Activated CD8-positive, alpha-beta memory T cell treated with anti-CD3 and anti-CD28 coated beads for 36 hours (primary cell): Measurements from ENCODE around the gene ACAA2. TPM values are rescaled to one million over a fixed set of nuclear protein-coding genes. Genes with fewer than 3 reads are reported as not detected.
"Not testable (repeated sequence)": the region's sequence is repeated elsewhere in the genome, so short reads cannot be mapped to it uniquely, and the experiment has no call there.

Experiments used
- CTCF ChIA-PET: fragments of 350-600 bp; sonication (Branson Sonifier 250); formaldehyde crosslinking; loops from one replicate; lab custom pipeline; 2021; ENCODE audit warnings: antibody characterized with exemption; lab: Charles Lee
- POLR2A ChIA-PET: fragments of 350-600 bp; sonication (Branson Sonifier 250); formaldehyde crosslinking; loops from one replicate; lab custom pipeline; 2021; ENCODE audit warnings: antibody characterized with exemption; lab: Charles Lee
- total RNA-seq, 2 experiments: library from RNA; stranded (reverse); gene quantifications; one replicate each; pipeline ENCODE4 v1.2.3, GENCODE V29; 2021

The ACAA2 gene
- total RNA-seq, 2 experiments from 2014 or later: 79.9 to 80.3 TPM

GRCh38 chr18:49846718-49847470 is 33.6 kb upstream of the ACAA2 start:
- ChIA-PET POLR2A (no interaction called here), CTCF (interaction anchor here (0.5 to 1.3 kb wide), 2 partner anchors 12 to 32 kb away, joined by 3 to 4 read pairs; no protein-coding TSS in a partner anchor)

- ChIA-PET POLR2A (no interaction called here), CTCF (interaction anchor here (0.5 to 1.3 kb wide), 2 partner anchors 12 to 32 kb away, joined by 3 to 4 read pairs; no protein-coding TSS in a partner anchor)
Measured at GRCh38 chr18:49846361-49846662, 33.0 kb upstream of the ACAA2 start.

DNA sequence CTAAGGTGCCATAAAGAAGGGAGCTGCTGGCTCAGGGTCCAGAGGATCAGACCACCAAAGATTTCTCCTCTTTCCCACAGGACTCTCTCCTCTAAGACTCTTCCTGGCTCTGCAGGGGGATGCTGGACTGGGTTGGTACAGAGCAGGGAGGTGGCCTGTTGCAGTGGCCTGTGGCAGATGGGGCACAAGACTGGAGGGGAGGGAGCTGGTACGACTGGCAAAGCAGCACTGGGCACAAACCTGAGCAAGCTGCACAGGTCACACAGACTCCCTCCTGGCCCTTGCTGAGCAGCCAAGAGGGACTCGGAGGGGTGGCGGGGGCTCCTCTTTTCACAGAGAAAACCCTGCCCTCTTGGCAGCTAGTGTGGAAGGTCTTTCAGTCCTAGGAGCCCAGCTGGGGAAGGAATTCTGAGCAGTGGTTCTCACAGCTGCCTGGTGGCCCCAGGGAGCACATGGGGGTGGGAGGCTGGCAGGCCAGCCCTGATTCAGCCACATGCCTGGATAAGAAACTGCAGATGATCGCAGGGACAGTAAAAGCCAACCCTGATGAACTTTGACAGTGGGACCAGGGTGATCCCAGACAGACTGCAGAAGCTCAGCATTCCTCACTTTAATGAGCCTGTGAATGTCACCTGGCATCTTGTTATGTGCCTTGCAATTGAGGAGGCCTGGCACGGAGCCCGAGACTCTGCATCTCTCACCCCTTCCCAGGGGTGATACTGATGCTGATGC is 32.5 kb upstream of the ACAA2 start:
- CTCF ChIA-PET: interaction anchor here (1.3 kb wide), 1 partner anchor 13 kb away, joined by 4 read pairs; no protein-coding TSS in a partner anchor

GRCh38 chr18:49844903-49845302 is 31.6 kb upstream of the ACAA2 start:
- ChIA-PET POLR2A (interaction anchor here (0.7 kb wide), 1 partner anchor 378 kb away, joined by 4 read pairs; no protein-coding TSS in a partner anchor), CTCF (no interaction called here)

More for the DNA sequence above, 32.5 kb upstream of the ACAA2 start:
- POLR2A ChIA-PET: interaction anchor here (0.7 kb wide), 1 partner anchor 379 kb away, joined by 4 read pairs; no protein-coding TSS in a partner anchor

DNA sequence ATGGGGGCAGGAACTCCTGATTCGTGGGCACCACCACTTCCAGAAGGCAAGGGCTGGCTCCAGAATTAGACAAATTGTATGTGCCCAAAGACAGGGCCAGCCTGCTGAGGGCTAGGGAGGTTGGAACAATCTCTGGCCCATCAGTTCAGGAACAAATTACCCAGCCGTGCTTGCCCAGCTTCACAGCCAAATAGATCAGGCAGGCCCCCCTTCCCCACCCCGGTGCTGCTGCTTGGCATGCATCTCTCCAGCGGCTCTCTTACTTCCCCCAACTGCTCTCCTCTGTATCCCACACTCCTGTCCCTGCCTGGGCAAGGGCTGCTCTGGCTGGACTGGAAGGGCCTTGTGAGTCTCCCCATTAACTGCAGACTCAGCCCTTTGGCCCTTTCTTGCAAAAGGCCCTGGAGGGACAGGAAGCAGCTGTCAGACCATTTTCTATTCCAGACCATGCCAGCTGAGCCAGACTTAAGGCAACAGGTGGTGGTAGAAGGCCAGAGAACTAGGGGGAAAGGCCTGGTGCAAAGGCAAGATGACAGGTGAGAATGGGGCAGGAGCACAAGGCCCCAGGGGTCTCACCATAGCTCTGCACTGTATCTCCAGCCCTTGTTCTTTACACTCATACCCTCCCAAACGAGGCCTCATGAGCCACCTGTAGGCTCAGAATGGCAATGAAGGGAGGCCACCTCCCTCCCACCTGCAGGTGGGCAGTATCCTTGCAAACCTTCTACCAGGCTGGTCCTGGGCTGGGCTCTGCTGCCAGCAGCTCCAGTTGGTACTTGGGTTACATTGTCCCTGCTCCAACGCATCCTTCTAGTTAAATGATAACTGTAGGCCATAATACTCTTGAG is 30.7 kb upstream of the ACAA2 start:
- CTCF ChIA-PET: no interaction called here
- POLR2A ChIA-PET: no interaction called here

DNA sequence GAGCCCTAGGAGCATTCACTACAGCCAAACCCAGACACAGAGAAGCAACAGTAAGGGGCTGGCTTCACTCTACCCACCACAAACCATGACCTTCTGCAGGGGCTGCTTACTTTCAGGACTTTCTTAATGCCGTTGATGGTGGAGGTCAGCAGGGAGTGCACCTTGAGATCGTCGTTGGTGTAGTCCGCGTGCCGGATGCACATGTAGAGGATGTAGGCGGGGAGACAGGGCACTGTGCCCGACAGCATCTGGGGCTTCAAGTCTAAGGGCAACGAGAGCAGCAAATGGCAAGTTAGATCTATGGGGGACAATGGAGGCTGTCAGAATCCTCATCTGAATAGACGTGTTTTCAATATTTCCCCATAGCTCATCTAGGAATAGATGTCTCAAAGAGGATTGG is 29.8 kb upstream of the ACAA2 start:
- POLR2A ChIA-PET: no interaction called here
- CTCF ChIA-PET: no interaction called here

DNA sequence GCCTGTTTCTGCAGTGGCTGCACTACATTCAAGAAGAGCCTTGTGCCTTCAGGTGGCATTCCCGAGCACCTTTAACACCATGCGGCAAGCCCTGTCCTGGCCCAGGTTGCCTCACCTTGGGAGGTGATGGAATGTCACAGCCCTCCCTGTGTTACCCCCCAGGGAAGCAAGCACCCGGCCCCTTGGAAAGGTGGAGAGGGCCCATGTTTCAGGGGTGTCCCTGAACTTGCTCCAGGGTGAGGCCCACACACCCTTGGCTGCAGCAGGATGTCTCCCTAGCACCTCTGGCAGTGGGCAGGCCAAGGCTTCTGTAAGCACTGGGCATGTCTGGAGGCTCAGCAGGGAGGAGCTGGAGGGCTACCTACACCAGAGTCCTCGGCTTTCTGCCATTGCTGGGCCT is 29.3 kb upstream of the ACAA2 start:
- ChIA-PET CTCF (no interaction called here), POLR2A (no interaction called here)

DNA sequence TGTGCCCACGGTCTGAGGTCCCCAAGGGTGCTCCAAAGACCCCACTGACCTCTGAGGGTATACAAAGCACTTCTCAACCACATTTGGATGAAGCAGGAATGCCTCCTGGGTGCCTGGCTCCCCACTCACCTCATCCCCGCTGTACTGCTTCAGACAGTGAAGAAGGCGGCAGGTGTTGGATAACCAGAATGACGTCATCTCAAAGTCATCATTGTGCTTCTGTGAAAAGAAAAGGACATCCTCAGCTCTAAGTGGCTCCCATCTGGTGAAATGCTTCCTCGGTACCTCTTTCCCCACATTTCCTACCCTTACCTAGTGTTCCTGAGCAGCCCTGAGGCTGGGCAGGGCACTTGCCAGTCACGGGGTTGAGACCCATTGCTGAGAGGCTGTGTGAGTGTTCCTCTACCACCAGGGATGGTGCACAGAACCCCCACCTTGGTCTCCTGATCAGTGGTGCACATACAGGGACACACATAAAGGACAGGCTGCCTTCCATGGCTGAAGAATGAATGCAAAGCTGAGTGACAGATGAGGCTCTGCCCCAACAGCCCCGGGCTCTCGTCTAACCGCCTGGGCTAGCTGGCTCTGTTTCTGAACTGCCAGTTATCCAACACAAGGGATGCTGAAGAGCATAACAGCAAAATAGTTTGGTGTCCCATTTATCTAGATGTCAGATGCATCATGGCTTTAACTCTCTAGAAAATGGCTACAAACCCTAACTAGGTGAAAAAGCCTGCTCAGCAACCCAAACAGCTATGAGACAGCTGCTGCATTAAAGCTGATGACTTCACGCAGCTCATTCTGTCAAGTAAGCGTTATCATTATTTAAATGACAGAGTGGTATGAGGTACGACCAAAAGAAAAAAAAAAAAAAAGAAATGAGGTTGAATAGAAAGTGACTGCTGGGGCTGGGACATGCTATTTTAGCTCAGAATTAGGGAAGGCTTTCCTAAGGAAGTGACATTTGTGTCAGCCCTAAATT is 28.2 kb upstream of the ACAA2 start:
- CTCF ChIA-PET: interaction anchor here (1.2 kb wide), 1 partner anchor 17 kb away, joined by 3 read pairs; no protein-coding TSS in a partner anchor

GRCh38 chr18:49839012-49839411 is 25.7 kb upstream of the ACAA2 start:
- ChIA-PET POLR2A (no interaction called here), CTCF (no interaction called here)

More for the DNA sequence above, 28.2 kb upstream of the ACAA2 start:
- POLR2A ChIA-PET: no interaction called here

DNA sequence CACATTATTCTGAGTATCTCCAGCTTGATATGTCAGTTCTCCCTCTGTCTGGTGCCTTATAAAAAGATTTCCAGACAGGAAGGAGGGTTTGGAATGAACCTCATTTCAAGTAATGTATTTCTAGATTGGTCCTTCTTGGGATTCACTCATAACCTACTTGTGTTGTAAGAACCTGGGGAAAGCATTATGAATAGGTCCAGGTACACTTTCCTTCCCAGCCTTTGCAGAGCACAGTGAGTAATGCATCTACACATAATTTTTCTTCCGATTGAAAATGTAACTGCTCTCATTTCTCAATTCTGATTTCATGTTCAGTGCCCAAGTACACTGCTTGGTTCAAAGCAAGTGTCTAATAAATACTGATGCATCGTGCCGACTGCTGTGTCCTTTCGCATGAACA is 25.0 kb upstream of the ACAA2 start:
- CTCF ChIA-PET: interaction anchor here (1.1 kb wide), 1 partner anchor 20 kb away, joined by 3 read pairs; no protein-coding TSS in a partner anchor
- POLR2A ChIA-PET: no interaction called here

GRCh38 chr18:49837889-49838288 is 24.6 kb upstream of the ACAA2 start:
- CTCF ChIA-PET: interaction anchor here (1.1 kb wide), 1 partner anchor 20 kb away, joined by 3 read pairs; no protein-coding TSS in a partner anchor

DNA sequence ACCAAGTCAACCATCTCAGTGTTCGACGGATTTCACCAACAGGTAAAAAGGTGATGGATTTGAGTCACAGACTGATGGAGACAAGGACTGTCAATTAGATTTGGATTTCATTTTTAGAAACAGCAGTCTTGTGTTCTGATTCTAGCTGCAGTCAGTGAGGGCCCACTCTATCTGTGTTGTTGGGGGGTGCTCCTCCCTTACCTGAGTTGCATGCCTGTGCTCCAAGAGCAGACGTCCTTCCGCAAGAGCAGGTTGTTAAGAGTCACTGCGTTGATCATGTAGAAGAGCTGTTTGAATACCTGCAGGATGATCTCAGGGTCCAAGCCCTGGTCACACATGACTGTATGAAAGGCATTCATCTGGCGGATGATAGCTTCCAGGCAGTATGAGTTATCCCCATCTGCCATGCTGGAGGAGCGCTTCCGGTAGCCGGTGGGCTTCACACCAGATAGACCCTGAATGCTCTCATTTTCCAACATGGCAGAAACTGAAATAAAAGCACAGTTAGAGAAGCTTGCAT is 24.0 kb upstream of the ACAA2 start:
- POLR2A ChIA-PET: not testable (repeated sequence)
- CTCF ChIA-PET: interaction anchor here (1.1 kb wide), 1 partner anchor 21 kb away, joined by 3 read pairs; no protein-coding TSS in a partner anchor

More at GRCh38 chr18:49837889-49838288, 24.6 kb upstream of the ACAA2 start:
- POLR2A ChIA-PET: no interaction called here

DNA sequence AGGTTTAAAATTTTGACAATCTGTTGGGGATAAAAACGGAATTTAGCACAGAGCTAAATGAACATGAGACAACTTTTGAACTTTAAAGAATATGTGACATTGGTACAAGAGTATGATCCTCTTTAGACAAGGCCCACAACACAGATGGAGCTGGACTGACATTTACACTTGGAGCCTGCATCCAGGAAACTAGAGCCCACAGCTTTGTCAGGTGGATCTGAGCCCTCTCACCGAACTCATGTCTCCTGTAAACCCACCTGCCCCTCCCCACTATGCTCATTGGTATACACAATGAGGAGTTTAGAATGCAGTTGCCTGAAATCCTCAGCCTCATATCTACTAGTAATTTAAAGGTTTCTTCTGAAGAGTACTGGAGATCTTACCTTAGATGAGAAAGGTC is 22.1 kb upstream of the ACAA2 start:
- POLR2A ChIA-PET: no interaction called here
- CTCF ChIA-PET: no interaction called here

DNA sequence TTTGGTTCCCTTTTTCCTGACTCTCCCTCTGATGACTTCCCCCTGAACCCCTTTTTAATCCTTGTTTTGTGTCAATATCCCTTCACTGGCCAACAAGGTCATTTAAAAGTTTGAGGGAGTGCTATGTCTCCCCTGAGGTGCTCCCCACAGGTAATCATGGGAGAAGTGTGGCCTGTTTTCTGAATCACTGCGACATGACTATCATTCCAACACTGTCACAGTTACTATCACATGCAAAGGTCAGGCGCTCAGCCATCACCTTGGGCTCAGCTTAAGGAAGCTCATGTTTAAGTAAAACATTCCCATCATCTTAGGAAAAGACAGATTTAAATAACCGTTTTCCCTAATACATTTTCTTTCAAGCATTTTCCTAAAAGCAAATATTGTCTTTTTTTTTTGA is 20.9 kb upstream of the ACAA2 start:
- CTCF ChIA-PET: no interaction called here
- POLR2A ChIA-PET: interaction anchor here (0.6 kb wide), 1 partner anchor 15 kb away, joined by 3 read pairs; no protein-coding TSS in a partner anchor

DNA sequence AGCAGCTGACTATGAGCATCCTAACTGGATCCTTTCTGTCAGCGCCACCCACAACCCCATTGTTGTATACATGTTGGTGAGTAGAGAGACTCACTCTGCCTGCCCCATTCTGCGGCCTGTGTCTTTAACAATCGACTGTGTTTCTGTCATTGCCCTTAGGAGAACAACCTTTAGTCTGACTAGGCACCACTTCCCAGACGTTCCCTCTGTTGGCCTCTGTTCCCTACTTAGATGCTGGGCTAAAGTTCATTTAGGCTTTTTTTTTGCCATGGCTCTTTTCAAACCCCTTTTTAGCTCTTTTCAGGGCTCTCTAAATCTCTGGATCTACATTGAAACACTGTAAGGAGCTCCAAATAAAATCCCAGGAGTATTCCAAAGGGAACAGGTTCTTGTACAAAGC is 20.5 kb upstream of the ACAA2 start:
- CTCF ChIA-PET: no interaction called here
- POLR2A ChIA-PET: interaction anchor here (0.6 kb wide), 1 partner anchor 14 kb away, joined by 3 read pairs; no protein-coding TSS in a partner anchor

GRCh38 chr18:49832221-49832647 is 18.9 kb upstream of the ACAA2 start:
- ChIA-PET CTCF (no interaction called here), POLR2A (no interaction called here)

DNA sequence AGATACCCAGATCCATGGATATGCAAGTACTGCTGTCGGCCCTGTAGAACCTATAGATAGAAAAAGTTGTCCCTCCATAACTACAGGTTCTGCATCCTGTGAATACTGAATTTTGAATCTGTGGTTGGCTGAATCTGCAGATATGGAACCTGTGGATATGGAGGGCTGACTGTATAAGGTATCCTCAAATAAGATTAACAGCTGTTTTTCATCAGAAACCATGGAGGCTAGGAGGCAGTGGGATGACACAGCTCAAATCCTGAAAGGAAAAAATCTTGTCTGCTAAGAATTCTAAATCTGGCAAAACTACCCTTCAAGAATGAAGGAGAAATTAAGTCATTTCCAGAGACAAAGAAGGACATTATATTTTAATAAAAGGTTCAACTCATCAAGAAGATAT is 14.7 kb upstream of the ACAA2 start:
- ChIA-PET CTCF (no interaction called here), POLR2A (no interaction called here)
